Peyer's patch (tissue), 4 donors: ENCODE measurements around the gene MYADM. TPM values are rescaled to one million over a fixed set of nuclear protein-coding genes. Genes with fewer than 3 reads are reported as not detected.
A peak's percentile ranks its signal among the peaks of the same experiment; 100 is the strongest.

Source experiments
- DNase-seq, 3 donors: peaks; one replicate each; pipeline ENCODE4 v3.0.0-alpha.2; 2017 to 2019
- H3K27ac ChIP-seq, 4 donors: fragments of 200-600 bp; sonication (generic); one replicate each; pipeline ENCODE4 v1.5.1; 2016 to 2019
- H3K27me3 ChIP-seq, 2 donors: fragments of 200-600 bp; sonication (generic); one replicate each; pipeline ENCODE4 v1.5.1; 2019
- H3K36me3 ChIP-seq, 3 donors: fragments of 200-600 bp; sonication (generic); one replicate each; pipeline ENCODE4 v1.5.1; 2016 to 2019
- H3K4me1 ChIP-seq, 4 donors: fragments of 200-600 bp; sonication (generic); one replicate each; pipeline ENCODE4 v1.5.1; 2016 to 2019
- H3K4me3 ChIP-seq, 4 donors: fragments of 200-600 bp; sonication (generic); 1 replicate in 3 of 4; 2 replicates in 1 of 4; pipeline ENCODE4 v1.5.1; 2016 to 2019; ENCODE audit warnings: mild to moderate bottlenecking in 1 of 4
- H3K9me3 ChIP-seq, 4 donors: fragments of 200-600 bp; sonication (generic); one replicate each; pipeline ENCODE4 v1.5.1; 2016 to 2019; ENCODE audit warnings: mild to moderate bottlenecking in 1 of 4
- POLR2A ChIP-seq, 2 donors: fragments of 450-650 bp; IDR thresholded peaks; one replicate each; pipeline ENCODE4 v1.5.1; 2017; ENCODE audit warnings: antibody characterized with exemption in 2 of 2, mild to moderate bottlenecking in 2 of 2, moderate library complexity in 2 of 2
- total RNA-seq, 4 donors: library from RNA; depleted of rRNA; stranded (reverse); fragments of >200 nt; gene quantifications; one replicate each; pipeline ENCODE4 v1.1.0, GENCODE V29; 2016
- TF ChIP-seq, protein P1 (sequence below), 6 experiments: fragments of 450-650 bp in 4 of 6; fragments of 200-600 bp in 2 of 6; sonication (generic) in 1 of 6; IDR thresholded peaks; one replicate each; pipeline ENCODE4 v1.5.1; 2017 to 2019; ENCODE audit warnings: antibody characterized with exemption in 6 of 6, mild to moderate bottlenecking in 3 of 6, moderate library complexity in 1 of 6

The MYADM gene
- total RNA-seq, 4 donors from 2014 or later, result 11.4 to 52.8 (median 32.5) TPM

DNA sequence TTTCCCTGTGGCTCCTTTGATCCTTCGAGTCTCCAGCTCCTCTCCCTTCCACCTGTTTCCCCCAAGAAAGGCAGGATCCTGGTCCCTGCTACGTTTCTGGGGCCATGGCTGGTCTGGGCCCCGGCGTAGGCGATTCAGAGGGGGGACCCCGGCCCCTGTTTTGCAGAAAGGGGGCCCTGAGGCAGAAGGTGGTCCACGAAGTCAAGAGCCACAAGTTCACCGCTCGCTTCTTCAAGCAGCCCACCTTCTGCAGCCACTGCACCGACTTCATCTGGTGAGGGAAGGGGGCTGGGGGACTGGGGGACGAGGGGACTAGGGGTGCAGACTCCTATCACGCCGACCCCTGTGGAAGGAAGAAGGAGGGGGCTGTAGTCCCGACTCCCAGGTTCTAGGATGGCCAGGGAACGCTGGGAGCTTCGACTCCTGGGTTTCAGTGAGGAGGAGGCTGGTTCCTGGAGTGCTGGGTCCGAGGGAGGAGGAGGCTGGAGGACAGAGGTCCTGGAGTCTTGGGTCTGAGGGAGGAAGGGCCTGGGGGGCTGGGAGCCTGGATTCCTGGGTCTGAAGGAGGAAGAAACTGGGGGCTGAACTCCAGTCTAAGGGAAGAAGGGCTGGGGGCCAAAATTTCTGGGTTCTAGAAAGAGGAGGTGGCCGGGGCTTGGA lies 14.8 kb downstream of the MYADM start:
- peak overlapping the region in 2 of 4 donors; percentile 47 to 48 for H3K4me3 ChIP-seq
- H3K9me3 ChIP-seq, result no peaks in the 10 kb centered on the region
- peaks cover 0 to 21% of the 10 kb centered on the region in 2 donors for H3K27me3 ChIP-seq

DNA sequence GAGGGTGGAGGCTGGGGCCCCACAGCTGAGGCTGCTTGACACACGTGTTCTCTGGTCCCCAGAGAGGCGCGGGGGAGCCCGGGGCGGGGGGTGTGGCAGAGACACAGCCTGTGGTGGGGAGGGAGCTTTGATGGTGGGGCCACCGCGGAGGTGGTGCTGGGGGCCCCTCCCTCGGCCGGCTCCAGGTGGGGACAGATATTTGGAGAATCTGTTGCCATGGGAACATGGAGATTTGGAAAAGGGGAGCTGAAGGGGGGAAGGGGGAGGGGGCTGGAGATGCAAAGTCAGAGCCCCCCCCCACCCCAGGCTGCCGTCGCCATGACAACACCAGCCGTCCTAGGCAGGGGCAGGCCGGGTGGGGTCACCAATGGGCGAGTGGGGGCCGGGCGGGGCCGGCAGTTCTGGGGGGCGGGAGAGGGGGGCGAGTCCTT lies 15.6 kb downstream of the MYADM start:
- no peaks in the 10 kb centered on the region for H3K9me3 ChIP-seq
- TF ChIP-seq, protein P1, sequence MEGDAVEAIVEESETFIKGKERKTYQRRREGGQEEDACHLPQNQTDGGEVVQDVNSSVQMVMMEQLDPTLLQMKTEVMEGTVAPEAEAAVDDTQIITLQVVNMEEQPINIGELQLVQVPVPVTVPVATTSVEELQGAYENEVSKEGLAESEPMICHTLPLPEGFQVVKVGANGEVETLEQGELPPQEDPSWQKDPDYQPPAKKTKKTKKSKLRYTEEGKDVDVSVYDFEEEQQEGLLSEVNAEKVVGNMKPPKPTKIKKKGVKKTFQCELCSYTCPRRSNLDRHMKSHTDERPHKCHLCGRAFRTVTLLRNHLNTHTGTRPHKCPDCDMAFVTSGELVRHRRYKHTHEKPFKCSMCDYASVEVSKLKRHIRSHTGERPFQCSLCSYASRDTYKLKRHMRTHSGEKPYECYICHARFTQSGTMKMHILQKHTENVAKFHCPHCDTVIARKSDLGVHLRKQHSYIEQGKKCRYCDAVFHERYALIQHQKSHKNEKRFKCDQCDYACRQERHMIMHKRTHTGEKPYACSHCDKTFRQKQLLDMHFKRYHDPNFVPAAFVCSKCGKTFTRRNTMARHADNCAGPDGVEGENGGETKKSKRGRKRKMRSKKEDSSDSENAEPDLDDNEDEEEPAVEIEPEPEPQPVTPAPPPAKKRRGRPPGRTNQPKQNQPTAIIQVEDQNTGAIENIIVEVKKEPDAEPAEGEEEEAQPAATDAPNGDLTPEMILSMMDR (IDR thresholded peaks at IDR 0.05), result no peak
- TF ChIP-seq POLR2A (IDR thresholded peaks at IDR 0.05), result no peak
- H3K4me1 ChIP-seq, result peaks cover 3 to 32% (median 8%) of the 10 kb centered on the region in 4 donors
- peaks cover 0 to 21% of the 10 kb centered on the region in 2 donors for H3K27me3 ChIP-seq
- no peak overlapping the region for H3K4me3 ChIP-seq
- DNase-seq, result no peak
- no peak overlapping the region for H3K27ac ChIP-seq
- H3K36me3 ChIP-seq, result no peaks in the 10 kb centered on the region

More for the DNA sequence above, 14.8 kb downstream of the MYADM start:
- DNase-seq, result no peak
- Histone ChIP-seq H3K4me1 (peaks cover 3 to 32% (median 8%) of the 10 kb centered on the region in 4 donors), H3K27ac (no peak overlapping the region), H3K36me3 (no peaks in the 10 kb centered on the region)
- TF ChIP-seq, protein P1 (IDR thresholded peaks at IDR 0.05), result no peak
- no peak for TF ChIP-seq POLR2A (IDR thresholded peaks at IDR 0.05)

DNA sequence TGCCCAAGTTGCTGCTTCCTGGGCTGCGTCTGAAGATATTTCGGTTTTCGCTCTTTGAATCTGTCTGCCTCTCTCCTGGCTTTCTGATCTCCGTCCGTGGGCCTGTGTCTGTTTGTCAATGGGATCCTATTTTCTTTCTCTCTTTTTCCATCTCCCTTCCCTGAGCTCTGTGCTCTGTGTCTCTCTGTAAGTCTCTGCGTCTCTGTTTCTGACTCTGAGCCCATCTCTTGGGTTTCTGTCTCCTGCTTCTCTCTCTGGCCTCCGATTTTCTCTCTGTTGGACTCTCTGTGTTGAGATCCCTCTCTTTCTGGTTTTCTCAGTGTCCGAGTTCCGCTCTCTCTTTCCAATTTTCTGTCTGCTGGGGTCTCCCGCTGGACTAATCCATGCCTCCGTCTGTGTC lies 16.1 kb downstream of the MYADM start:
- Histone ChIP-seq H3K9me3 (no peaks in the 10 kb centered on the region), H3K4me1 (peaks cover 3 to 31% (median 8%) of the 10 kb centered on the region in 4 donors), H3K27me3 (peaks cover 0 to 21% of the 10 kb centered on the region in 2 donors), H3K27ac (no peak overlapping the region), H3K4me3 (no peak overlapping the region), H3K36me3 (no peaks in the 10 kb centered on the region)
- TF ChIP-seq, protein P1 (IDR thresholded peaks at IDR 0.05), result no peak
- TF ChIP-seq POLR2A (IDR thresholded peaks at IDR 0.05), result no peak
- DNase-seq, result no peak

DNA sequence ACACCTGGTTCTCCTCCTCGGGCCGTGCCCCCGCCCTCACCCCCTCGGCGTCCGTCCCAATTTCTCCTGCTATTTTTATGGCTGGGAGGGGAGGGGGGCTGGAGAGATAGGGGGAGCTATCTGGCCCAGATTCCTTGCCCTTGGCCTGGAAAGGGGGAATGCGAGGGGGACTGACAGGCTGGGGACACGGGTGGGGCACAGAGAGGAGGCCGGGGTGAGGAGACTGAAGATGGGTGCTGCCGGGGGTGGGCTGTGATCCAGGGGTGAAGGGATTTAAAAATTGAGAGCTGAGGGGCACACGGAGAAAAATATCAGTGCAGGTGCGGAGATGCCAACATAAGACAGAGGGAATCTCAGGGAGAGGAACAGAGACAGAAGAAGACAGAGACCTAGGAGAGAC lies 16.6 kb downstream of the MYADM start:
- Histone ChIP-seq H3K4me1 (peaks cover 3 to 26% (median 8%) of the 10 kb centered on the region in 4 donors), H3K27me3 (peaks cover 0 to 21% of the 10 kb centered on the region in 2 donors), H3K4me3 (no peak overlapping the region), H3K9me3 (no peaks in the 10 kb centered on the region), H3K36me3 (no peaks in the 10 kb centered on the region), H3K27ac (no peak overlapping the region)
- TF ChIP-seq POLR2A (IDR thresholded peaks at IDR 0.05), result no peak
- TF ChIP-seq, protein P1 (IDR thresholded peaks at IDR 0.05), result no peak
- DNase-seq, result no peak

DNA sequence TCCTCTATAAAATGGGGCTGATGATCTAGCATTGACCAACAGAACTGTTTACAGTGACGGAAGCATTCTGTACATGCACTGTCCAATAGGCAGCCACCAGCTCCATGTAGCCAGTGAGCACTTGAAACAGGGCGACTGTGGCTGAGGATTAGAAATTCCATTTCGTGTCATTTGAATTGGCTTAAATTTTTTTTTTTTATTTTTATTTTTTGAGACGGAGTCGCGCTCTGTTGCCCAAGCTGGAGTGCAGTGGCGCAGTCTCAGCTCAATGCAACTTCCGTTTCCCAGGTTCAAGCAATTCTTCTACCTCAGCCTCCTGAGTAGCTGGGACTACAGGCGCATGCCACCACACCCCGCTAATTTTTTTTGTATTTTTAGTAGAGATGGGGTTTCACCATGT lies 17.4 kb downstream of the MYADM start:
- H3K9me3 ChIP-seq, result peaks cover 0 to 8% (median 0%) of the 10 kb centered on the region in 4 donors
- no peaks in the 10 kb centered on the region for H3K36me3 ChIP-seq
- TF ChIP-seq POLR2A (IDR thresholded peaks at IDR 0.05), result no peak
- TF ChIP-seq, protein P1 (IDR thresholded peaks at IDR 0.05), result no peak
- peaks cover 0 to 31% (median 8%) of the 10 kb centered on the region in 4 donors for H3K4me1 ChIP-seq
- no peak for DNase-seq
- H3K27ac ChIP-seq, result no peak overlapping the region
- peaks cover 0 to 21% of the 10 kb centered on the region in 2 donors for H3K27me3 ChIP-seq
- no peak overlapping the region for H3K4me3 ChIP-seq
